Measurements from ENCODE around the gene BCAS3. TPM values are rescaled to one million over a fixed set of nuclear protein-coding genes. Genes with fewer than 3 reads are reported as not detected.

The BCAS3 gene
- total RNA-seq, 4 donors from 2014 or later, result 41.0 to 81.4 (median 45.6) TPM

DNA sequence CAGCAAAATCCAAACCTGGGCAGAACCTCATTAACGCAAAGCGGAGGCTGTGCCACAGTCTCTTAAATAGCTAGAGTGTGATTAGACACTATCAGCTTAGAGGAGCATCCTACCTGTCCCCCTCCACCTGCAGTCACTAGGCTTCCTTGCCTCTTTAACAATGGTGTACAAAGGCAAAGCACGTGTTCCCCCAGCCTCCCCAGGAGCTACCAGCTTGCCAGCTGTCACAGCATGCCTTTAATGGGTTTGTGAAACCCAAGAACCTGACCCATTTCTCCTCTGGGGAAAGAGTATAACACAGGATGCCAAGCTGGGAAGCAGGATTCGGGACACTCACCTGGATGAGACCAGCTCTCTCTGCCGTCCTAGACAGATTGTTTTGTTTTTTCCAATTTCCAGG, 684.7 kb downstream of the BCAS3 start:
- Histone ChIP-seq H3K9me3 (no peaks in the 10 kb centered on the region), H3K4me1 (no peaks in the 10 kb centered on the region), H3K27ac (no peak overlapping the region), H3K36me3 (no peaks in the 10 kb centered on the region), H3K27me3 (no peaks in the 10 kb centered on the region), H3K4me3 (no peak overlapping the region)
- no peak for DNase-seq (ENCODE audit: low spot score in 2 of 2)
- WGBS, result 61% methylated on average over 5 of the region's 5 CpGs
- no peak for TF ChIP-seq EP300 (IDR thresholded peaks at IDR 0.05)

- Histone ChIP-seq H3K27me3 (no peaks in the 10 kb centered on the region), H3K4me1 (no peaks in the 10 kb centered on the region), H3K4me3 (no peak overlapping the region), H3K36me3 (no peaks in the 10 kb centered on the region), H3K9me3 (no peaks in the 10 kb centered on the region), H3K27ac (no peak overlapping the region)
- no peak for TF ChIP-seq EP300 (IDR thresholded peaks at IDR 0.05)
- TF ChIP-seq POLR2AphosphoS5 (IDR thresholded peaks at IDR 0.05), result no peak
- TF ChIP-seq, protein P1, sequence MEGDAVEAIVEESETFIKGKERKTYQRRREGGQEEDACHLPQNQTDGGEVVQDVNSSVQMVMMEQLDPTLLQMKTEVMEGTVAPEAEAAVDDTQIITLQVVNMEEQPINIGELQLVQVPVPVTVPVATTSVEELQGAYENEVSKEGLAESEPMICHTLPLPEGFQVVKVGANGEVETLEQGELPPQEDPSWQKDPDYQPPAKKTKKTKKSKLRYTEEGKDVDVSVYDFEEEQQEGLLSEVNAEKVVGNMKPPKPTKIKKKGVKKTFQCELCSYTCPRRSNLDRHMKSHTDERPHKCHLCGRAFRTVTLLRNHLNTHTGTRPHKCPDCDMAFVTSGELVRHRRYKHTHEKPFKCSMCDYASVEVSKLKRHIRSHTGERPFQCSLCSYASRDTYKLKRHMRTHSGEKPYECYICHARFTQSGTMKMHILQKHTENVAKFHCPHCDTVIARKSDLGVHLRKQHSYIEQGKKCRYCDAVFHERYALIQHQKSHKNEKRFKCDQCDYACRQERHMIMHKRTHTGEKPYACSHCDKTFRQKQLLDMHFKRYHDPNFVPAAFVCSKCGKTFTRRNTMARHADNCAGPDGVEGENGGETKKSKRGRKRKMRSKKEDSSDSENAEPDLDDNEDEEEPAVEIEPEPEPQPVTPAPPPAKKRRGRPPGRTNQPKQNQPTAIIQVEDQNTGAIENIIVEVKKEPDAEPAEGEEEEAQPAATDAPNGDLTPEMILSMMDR (IDR thresholded peaks at IDR 0.05), result no peak
- TF ChIP-seq POLR2A (IDR thresholded peaks at IDR 0.05), result no peak
- DNase-seq (ENCODE audit: low spot score in 2 of 2), result no peak
- 72% methylated on average over 9 of the region's 9 CpGs for WGBS
Measured at GRCh38 chr17:61362852-61363600, 685.4 kb downstream of the BCAS3 start.

DNA sequence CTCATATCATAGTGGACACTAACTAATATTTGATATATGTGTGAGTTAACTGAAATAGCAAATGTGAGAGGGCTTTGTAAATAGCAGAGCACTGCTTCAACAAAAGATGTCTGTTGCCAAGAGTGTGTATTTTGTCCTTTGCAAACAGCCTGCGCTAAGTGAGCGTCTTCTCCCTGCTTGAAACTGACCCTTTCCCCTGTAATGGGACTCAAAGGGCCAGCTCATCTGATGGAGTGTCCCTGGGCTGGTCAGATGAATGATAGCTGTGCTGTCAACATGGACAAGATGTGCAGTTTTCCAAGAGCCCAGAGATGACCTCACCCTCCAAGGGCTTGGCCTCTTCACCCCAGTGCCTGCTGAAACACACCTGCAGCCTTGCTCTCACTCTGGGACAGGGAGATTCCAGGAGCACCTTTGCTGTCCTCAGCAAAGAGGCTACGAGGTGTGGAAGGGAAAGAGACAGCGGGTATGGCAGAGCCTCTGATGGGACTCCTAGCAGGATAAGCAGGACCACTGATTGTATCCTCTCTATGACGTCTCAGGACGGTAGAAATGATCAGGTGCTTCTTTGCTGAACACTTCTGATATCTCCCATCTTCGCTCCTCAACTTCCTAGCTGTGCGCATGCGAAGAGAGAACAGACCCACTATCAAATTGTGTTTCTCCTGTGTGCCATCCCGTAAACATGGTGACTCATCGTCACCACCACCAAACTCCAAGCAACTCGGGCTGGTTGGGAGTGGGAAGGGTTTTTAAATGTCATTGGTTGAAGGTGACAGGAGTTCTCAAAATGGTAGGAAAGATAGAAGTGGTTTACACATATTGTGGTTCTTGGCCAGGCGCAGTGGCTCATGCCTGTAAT, 686.2 kb downstream of the BCAS3 start:
- H3K27me3 ChIP-seq, result no peaks in the 10 kb centered on the region
- no peak overlapping the region for H3K4me3 ChIP-seq
- H3K9me3 ChIP-seq, result no peaks in the 10 kb centered on the region
- 91% methylated on average over 13 of the region's 13 CpGs for WGBS
- TF ChIP-seq POLR2A (IDR thresholded peaks at IDR 0.05), result no peak
- TF ChIP-seq EP300 (IDR thresholded peaks at IDR 0.05), result no peak
- TF ChIP-seq POLR2AphosphoS5 (IDR thresholded peaks at IDR 0.05), result no peak
- TF ChIP-seq, protein P1 (IDR thresholded peaks at IDR 0.05), result no peak
- DNase-seq (ENCODE audit: low spot score in 2 of 2), result no peak
- H3K4me1 ChIP-seq, result no peaks in the 10 kb centered on the region
- peaks cover 8% of the 10 kb centered on the region for H3K36me3 ChIP-seq
- H3K27ac ChIP-seq, result no peak overlapping the region

DNA sequence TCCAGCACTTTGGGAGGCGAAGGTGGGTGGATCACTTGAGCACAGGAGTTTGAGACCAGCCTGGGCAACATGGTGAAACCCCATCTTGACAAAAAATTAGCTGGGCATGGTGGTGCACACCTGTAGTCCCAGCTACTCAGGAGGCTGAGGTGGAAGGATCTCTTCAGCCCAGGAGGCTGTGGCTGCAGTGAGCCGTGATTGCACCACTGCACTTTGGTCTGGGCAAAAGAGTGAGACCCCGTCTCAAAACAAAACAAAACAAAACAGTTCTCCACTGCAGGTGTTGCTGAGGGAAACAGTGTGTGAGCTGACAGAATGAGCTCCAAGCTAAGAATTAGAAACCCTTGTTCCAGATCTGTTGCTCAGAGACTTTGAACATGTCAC, 686.8 kb downstream of the BCAS3 start:
- H3K36me3 ChIP-seq, result peaks cover 9% of the 10 kb centered on the region
- WGBS, result 96% methylated on average over 3 of the region's 3 CpGs
- no peak for DNase-seq (ENCODE audit: low spot score in 2 of 2)
- H3K4me1 ChIP-seq, result no peaks in the 10 kb centered on the region
- H3K27ac ChIP-seq, result no peak overlapping the region
- H3K9me3 ChIP-seq, result no peaks in the 10 kb centered on the region
- H3K4me3 ChIP-seq, result no peak overlapping the region
- TF ChIP-seq POLR2AphosphoS5 (IDR thresholded peaks at IDR 0.05) (no peak), POLR2A (IDR thresholded peaks at IDR 0.05) (no peak), EP300 (IDR thresholded peaks at IDR 0.05) (no peak)
- TF ChIP-seq, protein P1 (IDR thresholded peaks at IDR 0.05), result no peak
- no peaks in the 10 kb centered on the region for H3K27me3 ChIP-seq

DNA sequence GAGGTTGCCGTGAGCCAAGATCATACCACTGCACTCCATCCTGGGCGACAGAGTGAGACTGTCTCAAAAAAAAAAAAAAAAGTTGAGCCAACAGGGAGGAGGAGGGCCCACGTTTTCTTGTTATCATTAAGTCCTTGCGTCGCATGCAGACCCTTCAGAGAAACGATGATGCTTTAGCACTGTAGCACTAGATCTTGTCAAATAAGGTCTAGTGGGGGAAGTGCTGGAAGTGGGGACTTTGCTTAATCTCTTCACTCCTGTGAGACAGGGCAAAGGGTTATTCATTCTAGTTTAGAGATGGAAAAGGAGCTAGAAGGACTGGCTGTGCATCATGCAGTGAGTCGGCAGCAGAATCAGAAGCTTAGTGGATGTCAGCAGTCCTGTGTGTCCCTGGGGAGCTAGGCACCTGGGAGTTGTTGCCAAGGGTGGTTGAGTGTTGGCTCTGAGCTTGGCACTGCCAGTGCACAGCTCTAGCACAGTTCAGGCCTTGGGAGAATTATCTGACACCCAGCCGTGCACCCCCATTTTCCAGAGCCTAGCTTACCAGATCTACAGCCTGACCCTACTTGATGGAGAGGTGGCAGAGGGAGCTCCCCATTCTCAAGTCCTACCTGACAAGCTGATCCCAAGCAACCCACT, 688.5 kb downstream of the BCAS3 start:
- no peak for DNase-seq (ENCODE audit: low spot score in 2 of 2)
- Histone ChIP-seq H3K27me3 (no peaks in the 10 kb centered on the region), H3K27ac (no peak overlapping the region), H3K4me3 (no peak overlapping the region), H3K36me3 (peaks cover 9% of the 10 kb centered on the region), H3K4me1 (no peaks in the 10 kb centered on the region), H3K9me3 (no peaks in the 10 kb centered on the region)
- 92% methylated on average over 7 of the region's 8 CpGs for WGBS
- TF ChIP-seq EP300 (IDR thresholded peaks at IDR 0.05) (no peak), POLR2AphosphoS5 (IDR thresholded peaks at IDR 0.05) (no peak), POLR2A (IDR thresholded peaks at IDR 0.05) (no peak)
- TF ChIP-seq, protein P1 (IDR thresholded peaks at IDR 0.05), result no peak
